ENCODE results near the gene TMEM191B. TPM values are rescaled to one million over a fixed set of nuclear protein-coding genes. Genes with fewer than 3 reads are reported as not detected.
"Not testable (repeated sequence)": the region's sequence is repeated elsewhere in the genome, so short reads cannot be mapped to it uniquely, and the experiment has no call there.

The TMEM191B gene
- total RNA-seq, 1 experiment from 2014 or later: 9.6 TPM

DNA sequence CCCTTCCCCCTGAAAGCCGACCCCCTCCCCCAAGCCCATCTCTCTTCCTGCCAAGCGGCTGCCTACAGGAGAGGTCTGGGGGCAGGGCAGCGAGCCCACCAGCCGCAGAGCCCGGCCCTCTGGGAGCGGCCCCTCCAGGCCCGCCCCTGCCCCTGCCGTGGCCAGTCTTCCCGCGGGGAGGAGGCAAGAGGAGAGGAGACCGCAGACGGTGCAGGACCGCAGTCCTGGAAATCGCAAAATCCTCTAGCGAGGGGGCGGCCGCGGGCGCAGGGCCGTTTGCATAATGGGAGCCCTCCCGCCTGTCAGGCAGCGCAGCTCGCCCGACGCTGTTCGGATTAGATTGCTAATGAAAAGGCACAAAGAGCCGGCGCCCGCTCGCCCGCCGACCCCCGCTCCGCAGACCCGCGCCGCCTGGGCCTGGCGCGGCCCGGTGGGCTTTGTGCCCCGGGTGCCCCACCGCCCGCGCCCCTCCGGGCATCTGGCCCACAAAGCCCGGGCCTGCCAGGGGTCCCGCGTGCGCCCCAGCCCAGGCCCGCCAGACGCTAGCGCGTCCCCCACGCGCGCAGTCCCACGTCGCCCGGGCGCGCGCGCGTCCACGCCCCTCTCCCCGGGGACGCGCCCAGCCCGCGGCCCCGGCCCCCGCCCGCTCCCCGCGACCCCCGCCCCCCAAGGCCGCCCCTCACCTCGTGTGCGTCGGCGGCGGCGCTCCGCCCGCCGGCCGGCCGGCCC is 49.7 kb downstream of the TMEM191B start:
- H3K27me3 ChIP-seq (replicated peaks; ENCODE audit: control insufficient read depth, insufficient read depth, low read length); H3K4me1 ChIP-seq; H3K36me3 ChIP-seq (ENCODE audit: control insufficient read depth, insufficient read depth, low read length); H3K9me3 ChIP-seq; intact Hi-C loops (cut with micrococcal nuclease; ENCODE audit: unreplicated experiment); DNase-seq; BruUV-seq (replicated peaks); H3K27ac Mint-ChIP-seq (ENCODE audit: unreplicated experiment); POLR2A ChIA-PET; H3K36me3 Mint-ChIP-seq (ENCODE audit: insufficient read depth, unreplicated experiment); CTCF ChIA-PET; H3K27me3 Mint-ChIP-seq (ENCODE audit: insufficient read depth, unreplicated experiment); H3K4me3 ChIP-seq (ENCODE audit: low read depth, low read length); H3K4me1 Mint-ChIP-seq (ENCODE audit: low read depth, unreplicated experiment); H3K4me3 Mint-ChIP-seq (ENCODE audit: unreplicated experiment); H3K9me3 Mint-ChIP-seq (ENCODE audit: unreplicated experiment): not testable (repeated sequence)

GRCh38 chr22:18577847-18578246 is 50.2 kb downstream of the TMEM191B start:
- intact Hi-C loops (cut with micrococcal nuclease; ENCODE audit: unreplicated experiment); H3K9me3 ChIP-seq; CTCF ChIA-PET; H3K4me3 ChIP-seq (ENCODE audit: low read depth, low read length); H3K4me1 Mint-ChIP-seq (ENCODE audit: low read depth, unreplicated experiment); BruUV-seq (replicated peaks); H3K36me3 ChIP-seq (ENCODE audit: control insufficient read depth, insufficient read depth, low read length); H3K27me3 Mint-ChIP-seq (ENCODE audit: insufficient read depth, unreplicated experiment); POLR2A ChIA-PET; H3K27me3 ChIP-seq (replicated peaks; ENCODE audit: control insufficient read depth, insufficient read depth, low read length); H3K27ac Mint-ChIP-seq (ENCODE audit: unreplicated experiment); H3K36me3 Mint-ChIP-seq (ENCODE audit: insufficient read depth, unreplicated experiment); DNase-seq; H3K4me1 ChIP-seq; H3K9me3 Mint-ChIP-seq (ENCODE audit: unreplicated experiment); H3K4me3 Mint-ChIP-seq (ENCODE audit: unreplicated experiment): not testable (repeated sequence)

Other genes with a start within 250 kb of the TMEM191B start
- gene GGTLC3, start 9.6 kb upstream of the TMEM191B start, total RNA-seq (2022): not detected in 2 replicates
- 0.19 TPM in 1 of 2 replicates, not detected in the other for gene RIMBP3, start 84.1 kb downstream of the TMEM191B start, total RNA-seq (2022)